HG03439 (cell line): ENCODE data around the gene GPR183.
"Not testable (repeated sequence)": the region's sequence is repeated elsewhere in the genome, so short reads cannot be mapped to it uniquely, and the experiment has no call there.

Experiments
- ATAC-seq: cut with Tn5 transposase; IDR thresholded peaks from one replicate; pipeline ENCODE4 v1.9.1; 2021; ENCODE audit warnings: mild to moderate bottlenecking, moderate library complexity; ENCODE audit not compliant: unreplicated experiment

The GPR183 gene

DNA sequence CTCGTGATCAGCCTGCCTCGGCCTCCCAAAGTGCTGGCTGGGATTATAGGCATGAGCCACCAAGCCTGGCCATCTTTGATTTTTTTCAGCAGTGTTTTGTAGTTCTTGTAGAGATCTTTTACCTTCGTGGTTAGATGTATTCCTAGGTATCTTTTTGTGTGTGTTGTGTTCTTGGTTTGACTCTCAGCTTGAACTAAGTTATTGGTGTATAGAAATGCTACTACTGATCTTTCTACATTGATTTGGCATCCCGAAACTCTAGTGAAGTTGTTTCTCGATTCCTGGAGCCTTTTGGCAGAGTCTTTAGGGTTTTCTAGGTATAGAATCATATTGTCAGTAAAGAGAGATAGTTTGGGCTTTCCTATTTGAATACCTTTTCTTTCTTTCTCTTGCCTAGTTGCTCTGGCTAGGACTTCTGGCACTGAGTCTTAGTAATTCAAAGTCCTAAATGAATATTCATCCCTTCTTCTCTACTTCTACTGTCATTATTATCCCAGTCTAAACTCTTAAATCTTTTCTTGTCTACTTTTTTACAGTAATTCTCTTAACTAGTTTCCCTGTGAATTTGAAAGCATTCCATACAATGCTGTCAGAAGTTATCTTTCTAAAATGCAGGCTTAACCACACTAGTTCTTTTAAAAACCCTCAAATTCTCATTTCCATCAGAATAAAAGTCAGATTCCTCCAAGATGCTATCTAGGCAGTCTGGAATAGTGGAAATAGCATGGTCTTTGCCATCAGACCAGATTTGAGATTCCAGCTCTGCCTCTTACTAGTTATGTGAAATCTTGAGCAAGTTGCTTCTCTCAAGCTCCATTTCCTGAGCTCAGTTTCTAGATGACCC, 56.0 kb downstream of the GPR183 start:
- no peak for ATAC-seq

DNA sequence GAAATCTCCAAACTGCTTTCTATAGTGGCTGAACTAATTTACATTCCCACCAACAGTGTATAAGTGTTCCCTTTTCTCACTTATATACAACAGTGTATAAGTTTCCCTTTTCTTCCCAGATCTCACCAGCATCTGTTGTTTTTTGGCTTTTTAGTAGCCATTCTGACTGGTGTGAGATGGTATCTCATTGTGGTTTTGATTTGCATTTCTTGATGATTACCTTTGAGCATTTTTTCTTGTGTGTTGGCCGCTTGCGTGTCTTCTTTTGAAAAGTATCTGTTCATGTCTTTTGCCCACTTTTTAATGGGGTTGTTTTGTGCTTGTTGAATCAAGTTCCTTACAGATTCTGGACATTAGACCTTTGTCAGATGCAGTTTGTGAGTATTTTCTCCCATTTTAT, 57.6 kb downstream of the GPR183 start:
- not testable (repeated sequence) for ATAC-seq

DNA sequence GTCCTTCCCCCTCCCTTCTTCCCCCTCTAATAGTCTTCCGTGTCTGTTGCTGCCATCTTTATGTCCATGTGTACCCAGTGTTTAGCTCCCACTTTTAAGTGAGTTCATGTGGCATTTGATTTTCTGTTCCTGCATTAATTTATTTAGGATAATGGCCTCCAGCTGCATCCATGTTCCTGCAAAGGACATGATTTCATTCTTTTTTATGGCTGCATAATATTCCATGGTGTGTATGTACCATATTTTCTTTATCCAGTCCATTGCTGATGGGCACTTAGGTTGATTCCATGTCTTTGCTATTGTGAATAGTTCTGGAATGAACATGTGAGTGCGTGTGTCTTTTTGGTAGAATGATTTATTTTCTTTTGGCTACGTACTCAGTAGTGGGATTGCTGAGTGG, 58.0 kb downstream of the GPR183 start:
- ATAC-seq: not testable (repeated sequence)

DNA sequence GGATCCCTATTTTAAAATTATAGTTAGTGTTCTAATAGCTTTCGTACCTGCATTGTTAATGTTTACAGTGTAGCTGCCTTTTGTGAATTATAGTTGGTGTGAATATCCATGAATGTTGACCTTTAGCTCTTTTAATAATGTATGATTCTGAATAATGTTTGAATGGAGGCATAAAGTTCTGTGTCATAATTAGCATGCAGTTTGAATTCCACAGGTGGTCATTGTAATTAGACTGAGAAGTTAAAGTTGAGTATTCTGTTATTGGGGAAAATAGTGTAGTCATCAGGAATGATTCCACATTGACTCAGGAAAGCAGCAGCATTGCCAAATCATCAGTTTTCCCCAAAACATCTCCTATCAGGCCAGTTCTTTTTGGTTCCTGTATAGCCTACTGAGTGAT, 61.1 kb downstream of the GPR183 start:
- no peak for ATAC-seq
